HG03342 (cell line): ENCODE data around the gene FGGY.

Experiments used
- ATAC-seq: cut with Tn5 transposase; IDR thresholded peaks from one replicate; pipeline ENCODE4 v1.9.1; 2021; ENCODE audit warnings: mild to moderate bottlenecking, moderate library complexity; ENCODE audit not compliant: unreplicated experiment

The FGGY gene

DNA sequence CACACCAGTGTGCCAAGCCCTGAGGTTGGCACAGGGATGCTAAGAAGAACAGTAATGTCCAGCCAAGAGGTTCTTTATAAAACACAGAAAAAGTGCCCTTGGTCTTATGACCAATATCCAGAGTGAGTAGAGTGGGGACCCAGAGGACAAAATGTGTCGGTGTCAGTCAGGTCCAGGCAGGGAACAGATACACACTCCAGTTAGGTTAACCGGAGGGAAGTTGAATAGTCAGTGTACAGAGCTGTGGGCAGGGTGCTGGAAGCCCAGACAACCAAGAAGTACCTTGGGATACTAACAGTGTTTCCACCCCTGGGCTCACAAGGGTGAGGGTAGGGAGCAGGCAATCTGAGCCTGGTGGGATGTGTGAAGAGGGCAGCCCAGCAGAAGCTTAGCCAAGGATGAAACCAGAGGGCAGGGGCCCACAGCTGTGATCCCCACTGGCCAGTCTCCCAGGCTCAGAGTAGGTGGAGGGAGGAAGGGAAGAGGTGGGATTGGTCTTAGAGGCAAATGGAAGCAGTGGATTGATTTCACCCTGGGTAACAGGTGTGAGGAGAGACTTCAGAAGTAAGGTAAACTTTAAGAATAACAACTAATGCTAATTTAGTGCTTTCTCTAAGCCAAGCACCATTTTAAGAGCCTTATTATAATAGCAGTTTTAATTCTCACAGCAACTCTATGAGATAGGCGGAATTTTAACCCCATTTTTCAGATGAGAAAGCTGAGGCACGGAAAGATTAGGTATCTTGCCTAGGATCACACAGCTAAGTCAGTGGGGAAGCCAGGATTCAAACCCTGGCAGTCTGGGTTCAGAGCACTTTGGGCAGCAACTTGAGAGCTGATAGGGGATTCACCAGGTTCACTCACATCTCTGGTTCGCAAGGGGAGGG is 374.4 kb downstream of the FGGY start:
- no peak for ATAC-seq

DNA sequence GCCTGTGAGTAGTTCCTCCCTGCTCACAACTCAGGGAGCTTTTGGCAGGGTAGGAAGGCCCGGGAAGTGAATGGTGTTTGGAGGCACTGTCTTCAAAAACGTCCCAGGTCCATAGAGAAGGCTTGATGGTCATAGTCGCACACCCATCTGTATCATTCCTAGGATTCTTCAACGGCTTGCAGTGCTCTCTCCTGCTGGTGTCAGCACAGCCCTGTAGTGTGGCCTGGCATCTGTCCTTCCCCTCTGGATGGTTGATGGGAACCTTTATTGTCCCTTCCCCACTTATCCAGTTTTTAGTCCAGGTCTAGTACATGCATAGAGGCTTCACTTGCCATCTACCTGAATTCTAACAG is 375.0 kb downstream of the FGGY start:
- no peak for ATAC-seq

DNA sequence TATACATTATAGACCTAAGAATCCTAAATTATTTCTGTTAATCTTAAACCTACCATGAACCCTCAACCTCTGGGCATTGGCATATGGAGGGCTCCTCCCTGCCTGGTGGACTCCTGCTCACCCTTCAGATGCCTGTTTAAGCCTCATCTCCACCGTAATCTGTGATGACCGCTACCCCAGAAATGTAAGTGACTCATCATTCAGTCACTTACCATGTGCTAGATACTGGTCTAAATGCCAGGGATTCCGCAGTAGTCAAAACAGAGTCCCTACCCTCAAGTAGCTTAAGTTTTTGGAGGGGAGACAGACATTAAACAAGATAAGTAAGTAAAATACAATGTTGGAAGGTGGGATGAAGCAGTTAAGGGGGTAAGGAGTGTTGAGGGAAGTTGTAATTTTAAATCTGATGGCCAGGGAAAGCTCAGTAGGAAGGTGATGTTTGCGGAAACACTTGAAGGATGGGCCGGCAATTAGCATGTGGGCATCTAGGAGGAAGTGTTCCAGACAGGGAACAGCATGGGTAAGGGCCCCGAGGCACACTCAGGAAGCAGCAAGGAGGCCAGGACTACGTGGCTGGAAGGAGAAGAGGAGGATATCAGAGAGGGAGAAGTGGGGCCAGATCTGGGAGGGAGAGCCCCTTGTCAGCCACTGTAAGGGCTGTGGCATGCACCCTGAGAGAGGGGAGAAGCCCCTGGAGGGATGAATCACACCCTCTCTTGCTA is 376.1 kb downstream of the FGGY start:
- no peak for ATAC-seq

DNA sequence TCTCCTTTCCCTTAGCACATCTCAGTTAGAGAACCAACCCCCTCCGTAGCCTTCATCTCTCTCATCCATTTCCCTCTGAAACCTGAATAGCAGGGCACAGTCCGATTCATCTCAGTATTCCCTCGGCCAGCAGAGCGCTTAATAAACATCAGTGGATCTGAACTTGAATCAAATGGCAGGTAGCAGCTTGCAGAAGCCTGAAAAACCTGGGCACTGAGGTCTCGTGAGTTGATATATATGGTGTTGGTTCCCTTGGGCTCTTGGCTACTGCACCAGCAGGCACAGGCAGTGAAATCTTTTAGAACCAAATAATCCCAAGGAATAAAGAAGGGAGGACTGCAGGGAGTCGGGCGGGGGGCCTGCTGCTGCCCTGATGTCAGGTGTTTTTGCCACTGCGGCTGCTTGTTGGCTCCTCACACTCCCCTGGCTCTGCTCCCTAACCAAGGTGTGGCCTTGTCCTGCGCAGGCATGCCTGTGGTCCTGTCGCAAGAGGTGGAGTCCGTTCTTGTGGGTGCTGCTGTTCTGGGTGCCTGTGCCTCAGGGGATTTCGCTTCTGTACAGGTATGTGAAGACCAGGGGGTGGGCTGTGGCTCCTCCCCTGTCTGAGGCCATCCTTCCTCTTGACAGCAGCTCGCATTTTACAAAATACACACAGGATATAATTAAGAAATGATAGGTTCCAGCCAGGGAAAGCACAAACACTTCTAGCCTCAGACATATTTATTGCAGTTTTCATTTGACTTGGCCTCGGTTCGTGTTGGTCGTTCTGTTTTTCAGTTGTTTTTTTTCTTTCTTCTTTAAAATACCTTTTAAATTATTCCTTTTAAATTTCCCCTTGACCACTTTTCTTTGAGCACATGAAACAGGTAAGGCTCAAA is 376.9 kb downstream of the FGGY start:
- ATAC-seq: no peak

DNA sequence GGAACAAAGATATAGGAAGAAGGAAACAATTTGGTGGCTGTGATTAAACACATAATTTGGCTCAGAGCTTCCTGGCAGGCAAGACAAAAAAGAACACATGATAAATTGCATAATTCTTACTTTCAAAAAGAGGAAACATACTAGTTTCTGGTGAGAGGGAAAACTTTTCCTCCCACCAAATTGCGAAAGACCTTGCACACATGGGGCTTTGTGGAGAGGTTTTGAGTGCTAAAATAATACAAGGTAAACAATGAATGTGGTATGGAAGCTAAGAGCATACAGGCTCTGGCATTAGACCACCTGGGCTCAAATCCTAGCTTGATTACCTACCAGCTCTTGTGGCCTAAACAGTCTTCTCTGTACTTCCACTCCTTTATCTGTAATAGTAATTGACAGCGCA is 377.7 kb downstream of the FGGY start:
- no peak for ATAC-seq

DNA sequence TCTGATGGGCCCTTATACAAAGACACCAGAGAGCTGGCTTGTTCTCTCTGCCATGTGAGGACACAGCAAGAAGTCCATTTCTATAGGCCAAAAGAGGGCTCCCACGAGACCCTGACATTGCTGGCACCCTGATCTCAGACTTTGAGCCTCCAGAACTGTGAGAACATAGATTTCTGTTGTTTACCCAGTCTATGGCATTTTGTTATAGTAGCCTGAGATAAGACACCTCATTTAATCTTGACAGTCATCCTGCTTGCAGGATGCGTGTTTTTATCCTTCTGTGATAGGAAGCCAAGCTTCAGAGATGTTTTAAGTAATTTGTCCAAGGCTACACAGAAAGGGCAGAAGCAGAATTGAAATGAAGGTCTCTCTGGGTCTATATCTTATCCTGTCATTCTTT is 379.0 kb downstream of the FGGY start:
- ATAC-seq: no peak

DNA sequence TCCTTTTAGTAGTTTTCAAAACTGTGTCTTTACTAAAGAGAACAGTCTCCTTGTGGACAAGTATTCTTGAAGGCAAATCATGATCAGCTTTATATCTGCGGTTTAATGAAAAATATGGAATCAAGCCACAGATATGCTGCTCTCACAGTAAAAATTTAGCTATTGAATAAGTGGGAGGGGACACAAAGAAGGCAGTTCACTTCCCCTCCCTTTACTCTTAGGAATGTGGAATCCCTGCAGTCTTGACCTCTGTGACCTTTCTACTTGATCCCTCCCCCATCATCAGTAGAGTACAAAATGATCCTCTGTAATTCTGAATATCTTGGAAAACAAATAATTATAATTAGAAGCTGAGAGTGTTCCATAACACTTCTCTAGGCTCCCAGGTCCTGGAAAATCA is 381.1 kb downstream of the FGGY start:
- ATAC-seq: no peak

DNA sequence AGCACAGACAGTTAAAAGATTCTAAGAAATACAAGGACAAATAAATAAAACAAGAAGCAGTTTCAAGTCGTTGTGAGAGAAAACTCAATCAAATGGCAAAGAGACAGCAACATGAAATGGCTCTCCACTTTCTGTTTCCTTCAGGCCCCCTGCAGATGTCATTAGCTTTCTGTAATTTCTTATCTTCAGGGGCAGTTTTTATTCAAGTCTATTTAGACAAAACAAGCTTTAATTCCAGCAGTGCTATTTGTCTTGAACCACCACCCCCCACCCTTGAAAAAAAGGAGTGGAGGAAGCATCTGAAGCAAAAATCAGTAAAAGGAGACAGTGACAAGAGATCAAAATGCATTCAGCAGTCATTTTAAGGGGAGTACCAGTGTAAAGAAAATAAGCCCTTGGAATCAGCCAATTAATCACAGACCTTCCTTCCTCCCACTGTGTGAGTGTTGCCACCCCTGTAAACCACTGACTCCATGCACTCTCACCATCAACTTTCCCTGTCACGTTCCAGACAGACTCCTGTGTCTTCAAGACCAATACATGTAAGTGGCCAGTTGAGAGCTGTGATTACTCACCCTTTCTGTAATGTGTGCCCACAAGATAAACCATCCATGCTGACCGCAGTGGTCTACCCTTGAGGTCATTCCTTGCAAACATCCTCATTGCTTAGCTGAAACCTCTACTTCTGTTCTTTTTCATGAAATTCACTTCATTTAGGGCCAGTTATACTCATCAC is 381.8 kb downstream of the FGGY start:
- no peak for ATAC-seq

DNA sequence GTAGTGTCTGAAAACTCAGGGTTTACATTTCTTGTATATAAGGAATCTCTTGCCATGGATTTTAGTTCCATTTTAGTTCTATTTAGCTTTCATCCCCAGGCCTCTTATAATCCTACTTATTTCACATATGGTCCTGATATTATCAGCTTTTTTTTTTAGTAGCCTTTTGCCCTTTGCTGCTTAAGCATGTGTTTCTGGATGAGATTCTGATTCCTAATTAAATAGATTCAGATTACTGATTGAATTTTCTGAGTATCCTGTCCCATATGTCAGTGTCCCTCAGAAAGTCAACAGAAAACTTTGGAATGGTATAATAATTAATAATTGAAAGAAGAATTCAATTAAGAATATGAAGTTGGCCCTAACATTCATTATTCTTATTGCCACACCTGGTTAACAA is 383.1 kb downstream of the FGGY start:
- ATAC-seq: no peak

DNA sequence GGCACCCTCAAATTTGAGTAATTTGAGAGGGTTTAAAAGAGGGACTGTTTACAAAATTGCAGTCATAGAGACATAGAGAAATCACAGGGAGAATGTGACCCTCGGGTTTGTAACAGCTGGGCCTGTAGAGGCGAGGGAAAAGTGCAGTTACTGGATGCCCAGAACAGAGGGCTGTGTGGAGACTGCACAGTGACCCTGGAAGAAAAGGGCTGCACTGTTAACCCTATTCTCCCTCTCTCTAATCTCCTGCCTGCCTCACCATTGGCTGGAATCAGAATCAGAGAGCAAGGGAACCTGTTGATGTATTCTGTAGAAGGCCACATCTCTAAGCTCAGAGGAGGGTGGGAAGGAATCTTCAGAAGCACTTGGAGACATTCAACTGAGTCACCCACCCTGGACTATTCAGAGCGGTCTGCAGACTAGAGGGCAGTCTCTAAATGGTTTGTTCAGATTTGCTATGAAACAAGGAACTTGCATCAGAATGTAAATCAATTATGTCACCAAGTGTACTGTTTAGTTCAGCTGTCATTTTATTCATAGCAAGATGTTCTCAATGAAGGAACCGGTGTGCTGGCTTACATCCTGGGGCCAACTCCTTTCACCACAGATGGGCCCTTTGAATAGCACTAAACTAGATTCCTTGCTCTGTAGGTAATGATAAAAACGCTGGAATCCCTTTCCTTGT is 385.6 kb downstream of the FGGY start:
- ATAC-seq: no peak

DNA sequence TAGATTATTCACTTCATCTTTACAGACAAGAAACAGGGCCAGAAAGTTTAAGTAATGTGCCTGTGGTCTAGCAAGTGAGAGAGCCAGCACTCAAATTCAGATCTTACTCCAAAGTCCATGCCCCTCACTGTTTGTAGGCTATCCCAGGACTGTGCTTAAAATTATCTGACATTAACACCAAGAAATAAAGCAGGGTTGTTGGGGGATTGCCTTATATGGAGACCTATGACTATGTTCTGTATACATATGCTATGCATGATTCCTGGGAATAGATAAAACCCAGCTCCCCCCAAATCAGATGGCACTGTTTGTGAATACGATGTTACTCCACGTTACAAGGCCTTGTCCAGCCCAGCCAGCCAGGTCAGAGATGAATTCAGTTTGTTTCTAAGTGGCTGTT is 386.3 kb downstream of the FGGY start:
- ATAC-seq: no peak

DNA sequence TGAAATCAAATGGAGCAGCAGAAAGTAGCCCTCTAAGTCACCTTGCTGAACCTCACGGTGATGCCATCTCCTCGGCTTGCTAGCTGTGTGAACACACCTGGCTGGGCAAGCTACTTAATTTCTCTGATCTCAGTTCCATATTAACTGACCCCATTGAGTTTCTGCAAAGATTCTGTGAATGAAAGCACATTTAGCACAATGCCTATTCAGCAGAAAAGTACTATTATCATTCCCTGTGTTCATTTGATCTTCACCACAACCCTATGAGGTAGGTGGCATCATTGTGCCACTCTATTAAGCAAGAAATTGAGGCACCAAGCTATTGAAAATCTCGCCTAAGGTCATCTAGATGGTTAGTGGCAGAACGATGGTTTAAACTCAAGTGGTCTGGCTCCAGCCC is 387.8 kb downstream of the FGGY start:
- ATAC-seq: no peak

DNA sequence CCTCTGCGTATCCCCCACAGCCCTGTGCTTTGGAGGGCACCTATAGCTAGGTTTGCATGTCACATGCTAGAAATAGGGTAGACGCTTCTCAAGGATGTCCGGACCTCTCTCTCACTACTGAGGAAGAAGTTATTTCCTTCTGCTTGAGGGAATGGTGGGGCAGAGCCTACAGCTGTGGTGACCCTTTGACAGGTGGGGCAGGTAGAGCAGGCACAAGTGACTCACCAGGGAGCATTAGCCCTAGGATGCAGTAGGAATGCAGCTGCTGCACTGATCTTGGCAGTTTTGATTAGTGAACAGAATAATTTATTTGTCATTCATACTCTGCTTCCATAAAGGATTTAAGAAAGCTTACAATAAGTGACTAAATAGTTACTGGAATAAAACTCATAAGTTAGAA is 388.2 kb downstream of the FGGY start:
- no peak for ATAC-seq

DNA sequence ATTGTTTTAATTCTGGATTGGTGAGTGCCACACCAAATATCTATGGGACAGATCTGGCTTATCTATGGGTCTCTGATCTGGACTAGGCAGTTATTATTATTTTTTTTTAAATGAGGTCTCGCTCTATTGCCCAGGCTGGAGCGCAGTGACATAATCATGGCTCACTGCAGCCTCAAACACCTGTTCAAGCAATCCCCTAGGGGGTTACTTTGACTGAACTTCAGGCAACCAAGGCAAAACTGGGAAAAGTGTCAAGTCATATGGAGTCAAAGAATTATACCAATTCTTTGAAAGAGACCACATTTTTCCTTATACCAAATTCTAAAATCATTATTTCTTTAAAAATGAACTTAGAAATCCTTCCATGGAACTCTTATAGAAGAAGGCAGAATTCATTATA is 388.8 kb downstream of the FGGY start:
- no peak for ATAC-seq

DNA sequence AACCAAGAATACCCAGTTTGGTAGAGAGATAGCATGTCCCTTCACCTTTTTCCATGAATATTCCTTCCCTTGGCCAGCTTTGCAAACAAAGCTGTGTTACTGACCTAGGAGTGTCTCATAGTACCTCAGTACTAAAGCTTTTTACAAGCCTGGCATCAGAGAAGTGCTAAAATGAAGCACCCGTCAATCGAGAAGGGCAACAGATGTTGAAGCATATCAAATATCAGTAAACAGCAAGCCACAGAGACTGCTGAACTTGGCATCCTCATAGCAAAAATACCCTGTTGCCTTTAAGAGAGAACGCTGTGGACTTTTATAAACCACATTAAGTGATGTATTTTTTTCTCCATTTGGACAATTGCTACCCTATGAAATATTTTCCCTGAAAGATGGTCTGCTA is 389.3 kb downstream of the FGGY start:
- no peak for ATAC-seq

DNA sequence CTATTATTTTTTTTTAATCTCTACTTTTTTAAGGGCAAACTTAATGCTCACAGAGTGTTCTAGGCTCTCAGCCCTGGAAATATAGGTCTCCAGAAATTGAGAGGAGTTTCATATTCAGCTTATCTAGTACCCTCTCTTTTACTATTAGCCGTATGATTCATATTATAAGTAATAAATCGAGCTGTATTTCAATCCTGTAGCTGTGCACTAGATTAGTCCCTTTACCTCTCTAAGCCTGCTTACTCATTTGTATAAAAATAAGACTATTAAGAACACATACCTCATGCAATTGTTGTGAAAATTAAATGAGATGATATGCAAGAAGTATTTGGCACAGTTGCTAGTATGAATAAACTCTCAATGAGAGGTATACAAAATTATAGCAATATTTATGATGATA is 389.7 kb downstream of the FGGY start:
- ATAC-seq: no peak

DNA sequence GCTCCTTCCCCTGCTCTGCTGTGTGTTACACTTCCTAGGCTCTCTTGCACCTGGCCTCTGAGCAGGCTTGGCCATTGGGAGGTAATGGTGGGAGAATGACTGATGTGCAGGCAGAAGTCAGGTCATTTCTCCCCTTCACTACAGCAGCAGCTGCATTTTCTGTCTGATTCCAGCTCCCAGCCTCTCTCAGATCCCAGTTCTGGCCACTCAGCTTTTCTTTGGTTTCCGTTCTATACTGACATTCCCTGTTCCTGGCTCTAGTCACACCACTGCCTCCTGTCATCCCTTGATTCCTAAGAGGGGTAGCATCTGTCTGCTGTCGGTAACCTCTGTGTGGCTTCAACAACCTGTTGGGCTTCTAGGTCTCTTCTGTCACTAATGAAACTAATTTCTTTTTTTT is 390.2 kb downstream of the FGGY start:
- ATAC-seq: no peak

DNA sequence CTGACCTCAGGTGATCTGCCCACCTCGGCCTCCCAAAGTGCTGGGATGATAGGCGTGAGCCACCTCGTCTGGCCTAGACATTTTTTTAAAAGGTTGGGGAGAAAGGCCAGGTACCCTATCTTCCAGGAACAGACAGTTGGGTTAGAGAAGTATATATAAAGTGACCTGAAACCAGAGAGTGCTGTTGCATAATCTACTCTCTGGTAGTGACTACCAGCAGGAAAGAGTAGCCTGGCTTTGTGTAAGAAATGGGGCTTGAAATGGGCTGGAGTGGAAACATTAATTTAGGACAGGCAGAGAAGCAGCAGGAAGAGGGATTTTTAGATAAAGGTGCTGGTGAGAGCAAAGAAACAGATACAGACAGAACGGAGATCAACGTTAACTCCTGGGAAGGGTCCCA is 392.1 kb downstream of the FGGY start:
- ATAC-seq: no peak

DNA sequence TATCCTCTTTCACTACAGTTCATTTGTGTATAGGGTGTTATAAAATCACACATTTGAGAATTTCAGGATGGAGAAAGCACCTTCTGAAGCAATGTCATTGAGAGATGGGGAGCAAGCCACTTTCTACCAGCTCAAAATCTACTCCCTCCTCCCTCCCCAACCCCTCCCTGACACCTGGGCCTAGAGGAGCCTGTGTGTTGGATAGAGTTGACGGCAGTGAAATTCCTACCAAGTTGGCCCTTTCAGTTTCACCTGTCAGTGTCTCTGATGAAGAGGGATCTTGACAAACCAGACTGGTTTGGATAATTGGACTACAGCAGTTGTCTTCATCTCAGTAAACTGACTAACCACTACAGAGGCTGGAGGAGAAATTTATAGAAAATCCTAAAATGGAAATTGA is 392.8 kb downstream of the FGGY start:
- ATAC-seq: no peak

DNA sequence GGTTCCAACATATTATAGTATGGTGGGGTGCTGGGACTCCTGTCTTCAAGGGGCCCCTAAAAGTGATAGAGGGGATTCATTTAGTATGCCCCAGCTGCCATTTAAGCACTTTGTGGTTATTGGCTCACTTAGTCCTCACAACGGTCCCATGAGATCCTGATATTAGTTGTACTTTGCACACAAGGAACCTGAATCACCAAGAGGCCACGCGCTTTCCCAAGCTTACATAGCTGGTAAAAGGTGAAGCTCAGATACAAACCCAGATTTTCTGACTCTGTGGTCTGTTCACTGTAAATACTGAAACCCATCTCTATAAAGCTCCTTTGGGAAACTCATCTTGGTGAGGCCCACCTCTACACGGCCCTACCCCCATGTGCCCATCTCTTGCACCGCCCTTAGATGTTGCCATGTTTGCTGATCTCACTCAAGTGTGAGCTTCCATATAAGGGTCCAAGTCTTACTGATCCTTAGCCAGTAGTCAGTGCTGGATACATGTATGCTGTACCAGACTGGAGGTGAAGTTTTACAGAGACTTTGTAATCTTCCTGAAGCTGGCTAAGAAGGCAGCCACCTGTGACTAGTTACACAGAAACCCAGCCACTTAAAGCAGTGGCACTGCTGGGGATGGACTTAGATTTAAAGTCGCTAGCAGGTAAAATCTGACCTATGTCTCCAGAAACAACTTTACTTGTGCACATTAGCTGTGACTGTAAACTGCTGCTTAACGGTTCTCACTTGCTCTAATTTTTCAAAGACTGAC is 393.5 kb downstream of the FGGY start:
- no peak for ATAC-seq
